Mesenchymal stem cell (in vitro differentiated cells and primary cell): ENCODE measurements around the gene PSMA6.
A peak's percentile ranks its signal among the peaks of the same experiment; 100 is the strongest.
"Not testable (repeated sequence)": the region's sequence is repeated elsewhere in the genome, so short reads cannot be mapped to it uniquely, and the experiment has no call there.

Experiments used
- DNase-seq: peaks from one replicate; pipeline ENCODE4 v3.0.0-alpha.2; 2013
- H2AFZ ChIP-seq: one replicate; pipeline ENCODE4 v1.6.1; 2013; ENCODE audit warnings: low read depth, mild to moderate bottlenecking, control low read depth, inconsistent platforms, low read length, moderate library complexity
- H2AK5ac ChIP-seq: 2 replicates; pipeline ENCODE4 v1.6.1; 2013; ENCODE audit warnings: low read length, moderate library complexity, mild to moderate bottlenecking, inconsistent platforms; ENCODE audit not compliant: severe bottlenecking
- H2BK120ac ChIP-seq: one replicate; pipeline ENCODE4 v1.6.1; 2013; ENCODE audit warnings: low read depth, mild to moderate bottlenecking, inconsistent platforms, low read length, moderate library complexity
- H2BK12ac ChIP-seq, 2 experiments: one replicate each; pipeline ENCODE4 v1.6.1; 2013; ENCODE audit warnings: inconsistent platforms in 2 of 2, low read length in 2 of 2, mild to moderate bottlenecking in 2 of 2, moderate library complexity in 2 of 2, control low read depth in 1 of 2
- H2BK15ac ChIP-seq: one replicate; pipeline ENCODE4 v1.6.1; 2013; ENCODE audit warnings: mild to moderate bottlenecking, low read depth, inconsistent platforms; ENCODE audit not compliant: poor library complexity, severe bottlenecking
- H2BK5ac ChIP-seq: 2 replicates; pipeline ENCODE4 v1.6.1; 2013; ENCODE audit warnings: low read depth, mild to moderate bottlenecking, low read length, control low read depth, inconsistent platforms; ENCODE audit not compliant: poor library complexity, severe bottlenecking
- H3K14ac ChIP-seq, 2 experiments: one replicate each; pipeline ENCODE4 v1.6.1; 2013; ENCODE audit warnings: inconsistent platforms in 2 of 2, low read length in 2 of 2, control low read depth in 1 of 2, mild to moderate bottlenecking in 1 of 2, moderate library complexity in 1 of 2
- H3K18ac ChIP-seq, 2 experiments: one replicate each; pipeline ENCODE4 v1.6.1; 2013; ENCODE audit warnings: inconsistent platforms in 2 of 2, low read length in 2 of 2, control low read depth in 1 of 2, low read depth in 1 of 2, mild to moderate bottlenecking in 1 of 2
- H3K23ac ChIP-seq, 2 experiments: one replicate each; pipeline ENCODE4 v1.6.1; 2013; ENCODE audit warnings: inconsistent platforms in 2 of 2, low read length in 2 of 2, mild to moderate bottlenecking in 2 of 2, moderate library complexity in 2 of 2, control low read depth in 1 of 2
- H3K27ac ChIP-seq: 2 replicates; pipeline ENCODE4 v1.5.1; 2013; ENCODE audit warnings: mild to moderate bottlenecking, moderate library complexity, low read length, control low read depth, inconsistent platforms; ENCODE audit not compliant: poor library complexity, severe bottlenecking
- H3K27me3 ChIP-seq, 2 experiments: 2 replicates each; pipeline versions ENCODE4 v1.6.1 to v1.7.0; 2013; ENCODE audit warnings: low read length in 2 of 2, mild to moderate bottlenecking in 2 of 2, moderate library complexity in 2 of 2, control low read depth in 1 of 2, inconsistent platforms in 1 of 2; ENCODE audit not compliant: control insufficient read depth in 1 of 2, insufficient read depth in 1 of 2
- H3K36me3 ChIP-seq, 2 experiments: 2 replicates each; pipeline versions ENCODE4 v1.6.1 to v1.7.0; 2013; ENCODE audit warnings: low read length in 2 of 2, control low read depth in 1 of 2, inconsistent platforms in 1 of 2, low read depth in 1 of 2, mild to moderate bottlenecking in 1 of 2; ENCODE audit not compliant: insufficient read depth in 2 of 2, control insufficient read depth in 1 of 2
- H3K4ac ChIP-seq, 2 experiments: one replicate each; pipeline ENCODE4 v1.6.1; 2013; ENCODE audit warnings: inconsistent platforms in 2 of 2, low read length in 2 of 2, mild to moderate bottlenecking in 2 of 2, moderate library complexity in 2 of 2, control low read depth in 1 of 2, low read depth in 1 of 2
- H3K4me1 ChIP-seq: 2 replicates; pipeline ENCODE4 v1.6.1; 2013; ENCODE audit warnings: low read depth, low read length, control low read depth; ENCODE audit not compliant: control insufficient read depth, insufficient read depth
- H3K4me2 ChIP-seq: 2 replicates; pipeline ENCODE4 v1.6.1; 2013; ENCODE audit warnings: low read length, mild to moderate bottlenecking, inconsistent platforms; ENCODE audit not compliant: poor library complexity, severe bottlenecking
- H3K4me3 ChIP-seq, 2 experiments: 2 replicates each; pipeline versions ENCODE4 v1.5.1 to v1.7.0; 2013; ENCODE audit warnings: low read length in 2 of 2, mild to moderate bottlenecking in 2 of 2, control low read depth in 1 of 2, low read depth in 1 of 2; ENCODE audit not compliant: insufficient read depth in 1 of 2
- H3K79me1 ChIP-seq: replicated peaks from 2 replicates; pipeline ENCODE4 v1.6.1; 2013; ENCODE audit warnings: mild to moderate bottlenecking, control low read depth, low read length, inconsistent platforms; ENCODE audit not compliant: poor library complexity, severe bottlenecking
- H3K9ac ChIP-seq: 2 replicates; pipeline ENCODE4 v1.7.0; 2013; ENCODE audit warnings: mild to moderate bottlenecking, low read length, moderate library complexity
- H3K9me3 ChIP-seq: 2 replicates; pipeline ENCODE4 v1.7.0; 2013; ENCODE audit warnings: mild to moderate bottlenecking, low read length; ENCODE audit not compliant: control insufficient read depth
- H4K8ac ChIP-seq: one replicate; pipeline ENCODE4 v1.6.1; 2013; ENCODE audit warnings: inconsistent platforms, mild to moderate bottlenecking, low read length, moderate library complexity
- H4K91ac ChIP-seq: one replicate; pipeline ENCODE4 v1.6.1; 2013; ENCODE audit warnings: mild to moderate bottlenecking, low read length, inconsistent platforms
- WGBS: methylation state at CpG from one replicate; pipeline ENCODE4 v1.1.7; 2013; ENCODE audit warnings: mixed read lengths; 5-methylcytosine and 5-hydroxymethylcytosine counted together

The PSMA6 gene

DNA sequence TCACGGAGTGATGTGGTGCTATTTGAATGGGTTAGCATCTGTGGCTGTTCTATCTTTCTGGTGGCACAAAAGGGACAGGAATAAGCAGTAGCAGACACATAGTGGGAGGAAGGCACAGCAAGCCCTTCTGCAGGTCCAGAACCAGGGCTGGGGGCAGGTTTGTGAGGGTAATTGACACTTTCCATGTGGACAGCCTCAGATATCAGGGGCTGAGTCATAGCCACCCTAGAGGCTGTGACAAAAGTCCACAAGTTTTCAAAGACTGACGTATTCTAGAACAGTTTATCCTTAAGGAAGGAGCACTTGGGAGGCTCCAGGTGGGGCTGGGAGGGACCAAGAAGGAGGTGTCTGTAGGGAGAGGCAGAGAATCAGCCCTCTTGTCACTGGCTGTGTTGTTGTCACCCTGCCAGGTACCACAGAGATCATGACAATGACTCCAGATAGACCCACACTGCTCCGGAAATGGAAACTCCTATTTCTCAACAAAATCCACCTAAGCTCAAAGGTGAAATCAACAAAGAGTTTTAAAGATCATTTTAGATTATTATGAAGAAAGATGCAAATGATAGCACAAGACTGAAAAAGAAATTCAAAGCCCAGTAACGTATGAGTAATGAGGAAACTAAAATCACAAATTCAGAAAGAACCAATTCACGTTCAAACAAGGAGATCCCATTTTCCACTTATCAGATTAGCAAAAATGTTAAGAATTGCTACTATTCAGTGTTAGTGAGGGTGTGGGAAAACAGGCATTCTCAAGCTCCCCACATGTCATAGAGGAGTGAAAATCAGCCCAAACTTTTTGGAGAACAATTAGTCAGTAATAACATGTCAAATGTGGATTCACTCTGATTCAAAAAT is 64.0 kb downstream of the PSMA6 start:
- Histone ChIP-seq H3K36me3 (no peaks in the 10 kb centered on the region), H3K4me3 (no peak overlapping the region), H2AFZ (peak overlapping the region; percentile 23), H3K79me1 (no peaks in the 10 kb centered on the region), H3K27me3 (no peaks in the 10 kb centered on the region), H3K18ac (peak overlapping the region in 1 of 2 experiments; percentile 59), H3K27ac (no peak overlapping the region), H3K9ac (no peak overlapping the region), H2BK120ac (no peak overlapping the region), H2AK5ac (no peak overlapping the region), H2BK5ac (no peak overlapping the region), H2BK15ac (peak overlapping the region; percentile 17), H3K4me1 (peaks cover 10% of the 10 kb centered on the region), H3K23ac (no peak overlapping the region), H2BK12ac (peak overlapping the region in 1 of 2 experiments; percentile 34), H3K4ac (no peak overlapping the region), H4K91ac (no peak overlapping the region), H4K8ac (no peak overlapping the region), H3K4me2 (no peak overlapping the region), H3K14ac (no peak overlapping the region), H3K9me3 (no peaks in the 10 kb centered on the region)
- peak; percentile 54 for DNase-seq
- 62% methylated on average over 3 of the region's 5 CpGs for WGBS

GRCh38 chr14:35359655-35360054 is 67.5 kb downstream of the PSMA6 start:
- WGBS: 84% methylated on average over 5 of the region's 7 CpGs

DNA sequence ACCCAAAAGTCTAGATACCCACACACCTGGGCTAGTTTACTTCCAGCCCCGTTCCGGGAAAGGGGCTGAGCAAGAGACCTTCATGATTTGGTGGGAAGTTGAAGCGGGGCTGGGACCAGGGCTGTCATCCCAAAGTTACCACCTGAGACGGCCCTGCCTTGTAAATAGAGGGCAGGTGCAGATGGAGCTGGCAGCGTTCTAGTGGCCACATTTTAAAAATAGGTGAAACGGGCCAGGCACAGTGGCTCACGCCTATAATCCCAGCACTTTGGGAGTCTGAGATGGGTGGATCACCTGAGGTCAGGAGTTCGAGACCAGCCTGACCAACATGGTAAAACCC is 68.9 kb downstream of the PSMA6 start:
- Histone ChIP-seq H2BK15ac (no peak overlapping the region), H2AFZ (no peak overlapping the region), H3K4me2 (no peak overlapping the region), H2BK12ac (no peak overlapping the region), H3K4me1 (peaks cover 17% of the 10 kb centered on the region), H2BK5ac (no peak overlapping the region), H4K8ac (no peak overlapping the region), H3K14ac (no peak overlapping the region), H3K27ac (no peak overlapping the region), H3K18ac (no peak overlapping the region), H2BK120ac (no peak overlapping the region), H3K27me3 (no peaks in the 10 kb centered on the region), H3K79me1 (no peaks in the 10 kb centered on the region), H3K9me3 (no peaks in the 10 kb centered on the region), H3K23ac (no peak overlapping the region), H3K4ac (no peak overlapping the region), H3K4me3 (no peak overlapping the region), H3K9ac (no peak overlapping the region), H3K36me3 (no peaks in the 10 kb centered on the region), H4K91ac (no peak overlapping the region), H2AK5ac (no peak overlapping the region)
- WGBS: 95% methylated on average over 8 of the region's 8 CpGs
- no peak for DNase-seq

More at GRCh38 chr14:35359655-35360054, 67.5 kb downstream of the PSMA6 start:
- H3K9me3 ChIP-seq, H3K27ac ChIP-seq, H2BK120ac ChIP-seq, H2BK15ac ChIP-seq, H3K4me3 ChIP-seq, H2AFZ ChIP-seq, H3K4me2 ChIP-seq, DNase-seq, H4K91ac ChIP-seq, H3K36me3 ChIP-seq, H3K23ac ChIP-seq, H3K4ac ChIP-seq, H3K79me1 ChIP-seq, H3K9ac ChIP-seq, H2BK12ac ChIP-seq, H3K18ac ChIP-seq, H3K27me3 ChIP-seq, H3K14ac ChIP-seq, H2AK5ac ChIP-seq, H3K4me1 ChIP-seq, H4K8ac ChIP-seq, H2BK5ac ChIP-seq: not testable (repeated sequence)

DNA sequence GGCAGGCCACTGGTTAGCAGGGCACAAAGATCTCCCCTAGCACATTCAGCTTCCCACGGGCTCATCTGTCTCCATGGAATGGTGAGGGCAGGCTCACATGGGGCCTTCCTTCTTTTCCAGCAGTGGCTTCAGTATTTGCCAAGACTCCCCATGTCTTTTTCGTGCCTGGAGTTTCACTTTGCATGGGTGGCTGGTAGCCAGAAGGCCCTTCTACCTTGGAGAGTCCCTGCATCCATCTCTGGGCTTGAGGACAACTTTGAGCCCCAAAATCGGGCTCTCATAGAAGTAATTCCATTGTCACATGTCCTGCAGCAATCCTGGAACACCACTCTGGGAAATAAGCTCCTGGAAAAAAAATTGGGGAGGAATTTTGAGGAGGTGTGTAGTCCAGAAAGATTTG is 70.3 kb downstream of the PSMA6 start:
- peaks cover 30% of the 10 kb centered on the region for H3K4me1 ChIP-seq
- H2BK120ac ChIP-seq: no peak overlapping the region
- no peaks in the 10 kb centered on the region for H3K27me3 ChIP-seq
- H2AFZ ChIP-seq: no peak overlapping the region
- no peaks in the 10 kb centered on the region for H3K36me3 ChIP-seq
- H3K23ac ChIP-seq: no peak overlapping the region
- no peak overlapping the region for H4K91ac ChIP-seq
- H3K18ac ChIP-seq: peak overlapping the region in 1 of 2 experiments; percentile 28
- peak overlapping the region; percentile 3 for H4K8ac ChIP-seq
- no peaks in the 10 kb centered on the region for H3K79me1 ChIP-seq
- no peaks in the 10 kb centered on the region for H3K9me3 ChIP-seq
- no peak overlapping the region for H2AK5ac ChIP-seq
- peak overlapping the region in 1 of 2 experiments; percentile 17 for H3K4ac ChIP-seq
- no peak overlapping the region for H2BK15ac ChIP-seq
- no peak overlapping the region for H3K14ac ChIP-seq
- DNase-seq: peak; percentile 45
- H2BK5ac ChIP-seq: no peak overlapping the region
- no peak overlapping the region for H3K4me3 ChIP-seq
- peak overlapping the region in 1 of 2 experiments; percentile 70 for H2BK12ac ChIP-seq
- H3K4me2 ChIP-seq: no peak overlapping the region
- no peak overlapping the region for H3K27ac ChIP-seq
- 76% methylated on average over 2 of the region's 3 CpGs for WGBS
- H3K9ac ChIP-seq: no peak overlapping the region
